ENCODE data around the gene TBC1D10B.
"Not testable (repeated sequence)": the region's sequence is repeated elsewhere in the genome, so short reads cannot be mapped to it uniquely, and the experiment has no call there.

TBC1D10B gene

DNA sequence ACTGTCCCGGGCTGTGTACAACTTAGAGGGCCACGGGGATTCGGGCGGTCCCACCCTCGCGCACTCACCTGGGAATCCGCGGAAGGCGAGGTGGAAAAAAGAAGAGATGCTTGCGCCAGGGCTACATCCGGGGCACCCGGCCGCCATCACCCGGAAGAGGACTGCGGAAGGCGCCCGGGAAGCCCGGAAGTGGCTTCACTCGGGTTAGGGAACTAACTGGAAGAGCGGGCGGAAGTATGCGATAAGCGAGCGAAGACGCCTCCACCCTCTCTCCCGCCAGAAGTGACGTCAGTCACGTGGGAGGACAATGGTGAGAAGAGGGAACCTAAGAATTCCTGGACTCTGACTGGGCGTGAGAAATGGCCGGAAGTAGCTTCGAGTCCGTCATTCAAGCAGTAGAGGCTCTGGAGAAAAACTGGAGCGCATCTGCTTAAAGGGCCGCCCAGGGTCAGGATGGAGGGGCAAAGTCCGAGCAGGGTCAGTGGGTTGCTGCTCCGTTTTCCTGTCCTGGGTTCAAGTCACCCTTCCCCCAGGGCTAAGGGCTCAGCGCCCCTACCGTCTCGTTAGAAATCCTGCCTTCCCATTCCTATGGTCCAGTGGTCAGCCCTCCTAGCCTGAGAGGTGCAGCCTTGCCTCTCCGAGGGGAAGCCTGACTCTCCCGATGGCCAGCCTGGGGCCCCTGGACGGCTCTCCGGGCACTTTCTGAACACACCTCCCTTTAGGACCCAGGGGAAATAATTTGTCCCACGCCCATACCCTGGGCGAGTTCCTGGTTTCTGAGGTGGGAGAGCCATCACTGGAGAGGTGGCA is 14.9 kb downstream of the TBC1D10B start, which contains the start of gene CD2BP2:
TSS of gene CD2BP2 (minus strand) at position 165 of the 810 bp plus-strand sequence. CDS start 627 bp downstream, outside the sequence.
- peak; percentile 79 to 88 for DNase-seq (ENCODE audit: low read depth in 2 of 2)

- no peak for DNase-seq (ENCODE audit: low read depth in 2 of 2)
Measured at GRCh38 chr16:30354423-30355143, 15.7 kb downstream of the TBC1D10B start.

GRCh38 chr16:30353438-30354129 is 16.7 kb downstream of the TBC1D10B start:
- no peak for DNase-seq (ENCODE audit: low read depth in 2 of 2)

DNA sequence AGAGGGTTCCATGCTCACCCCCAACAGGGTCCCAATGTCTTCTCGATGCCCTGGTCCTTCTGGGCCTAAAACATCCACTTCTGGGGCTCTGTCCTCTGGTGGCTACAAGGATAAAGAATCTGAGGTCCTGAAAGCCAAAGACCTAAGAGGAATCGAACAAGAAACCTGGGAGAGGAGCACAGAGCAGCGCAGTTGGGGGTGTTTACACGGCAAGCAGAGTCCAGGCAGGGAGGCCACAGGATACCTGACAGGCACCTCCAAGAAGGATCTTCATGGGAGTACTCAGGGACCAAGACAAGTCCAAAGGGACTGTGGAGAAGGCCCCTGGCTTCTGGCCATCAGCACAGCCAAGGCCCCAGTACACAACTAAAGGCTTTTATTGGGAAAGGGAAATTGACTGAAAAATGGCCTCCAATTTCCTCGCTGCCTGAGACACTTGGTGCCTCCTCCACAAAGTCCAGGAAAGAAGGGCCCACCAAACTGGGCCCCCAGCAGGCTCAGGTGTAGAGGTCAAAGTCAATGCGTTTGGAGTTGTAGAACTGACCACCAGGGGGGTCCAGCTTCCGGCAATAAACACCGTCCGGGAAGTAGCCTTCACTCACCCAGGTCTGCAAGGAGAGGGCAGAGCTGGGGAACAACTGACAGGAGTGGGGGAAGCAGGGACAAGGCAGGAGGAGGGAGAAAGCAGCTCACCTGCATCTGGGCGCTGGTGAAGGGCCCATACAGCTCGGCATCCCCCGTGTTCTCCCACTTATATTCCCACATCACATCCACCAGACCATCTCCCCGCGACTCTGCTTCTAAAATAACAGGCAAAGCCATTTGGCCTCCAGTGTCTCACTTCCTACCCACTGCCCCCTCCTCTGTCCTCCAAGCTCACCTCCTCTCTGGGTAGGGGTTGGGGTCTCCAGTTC is 17.5 kb downstream of the TBC1D10B start:
- no peak for DNase-seq (ENCODE audit: low read depth in 2 of 2)

DNA sequence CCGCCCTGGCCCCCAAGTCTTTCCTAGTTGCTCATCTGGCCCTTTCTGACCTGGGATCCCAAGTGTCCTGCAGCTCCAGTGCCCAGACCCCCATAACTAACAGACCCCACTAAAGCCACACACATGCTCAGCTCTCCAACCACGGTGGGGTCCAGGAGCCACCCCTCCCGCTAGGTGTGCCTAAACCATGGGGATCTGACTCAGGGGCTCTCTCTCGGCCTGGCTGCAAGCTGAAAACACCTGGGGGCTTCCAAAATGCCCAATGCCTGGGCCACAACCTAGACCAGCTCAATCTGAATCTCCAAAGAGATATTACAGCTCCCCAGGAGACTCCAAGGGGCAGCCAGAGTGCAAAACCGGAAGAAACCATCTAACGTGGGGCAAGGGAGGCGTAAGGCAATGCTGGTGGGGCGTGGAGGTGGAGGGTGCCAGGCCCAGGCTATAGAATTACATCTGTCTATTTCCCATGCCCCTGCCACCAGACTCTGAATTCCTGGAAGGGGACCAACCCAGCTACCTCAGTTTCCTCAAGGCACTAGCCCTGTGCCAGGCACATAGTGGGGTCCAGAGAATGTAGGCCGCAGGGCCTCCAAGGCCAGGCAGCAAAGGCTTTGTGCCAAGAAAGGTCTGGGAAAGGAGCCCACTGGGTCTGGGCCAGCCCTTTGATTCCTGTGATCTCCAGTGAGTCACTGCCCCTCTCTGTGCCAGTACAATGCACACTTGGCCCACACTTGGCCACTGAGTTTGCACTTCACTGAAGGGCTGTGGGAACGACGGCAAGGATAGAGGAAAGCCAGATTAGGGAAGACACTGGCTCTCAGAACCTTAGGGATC is 18.5 kb downstream of the TBC1D10B start:
- no peak for DNase-seq (ENCODE audit: low read depth in 2 of 2)

DNA sequence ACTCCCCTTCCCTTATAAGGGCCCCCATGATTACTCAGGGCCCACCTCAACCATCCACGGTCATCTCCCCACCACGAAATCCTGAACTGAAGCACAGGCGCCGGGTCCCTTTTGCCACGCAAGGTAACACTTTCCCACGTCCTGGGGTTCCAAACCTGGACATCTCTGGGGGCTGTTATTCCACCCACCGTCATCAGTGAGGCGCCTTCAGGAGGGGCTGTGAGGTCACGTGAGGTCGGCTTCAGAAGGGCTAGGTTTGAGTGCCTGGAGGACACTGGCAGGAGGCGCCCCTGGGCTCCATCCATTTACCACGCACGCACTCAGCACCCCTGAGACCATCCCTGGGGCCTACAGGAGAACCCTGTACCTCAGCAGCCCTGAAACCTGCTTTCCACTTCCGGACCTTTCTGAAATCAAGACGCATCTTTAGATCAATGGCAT is 19.3 kb downstream of the TBC1D10B start:
- DNase-seq (ENCODE audit: low read depth in 2 of 2): no peak

DNA sequence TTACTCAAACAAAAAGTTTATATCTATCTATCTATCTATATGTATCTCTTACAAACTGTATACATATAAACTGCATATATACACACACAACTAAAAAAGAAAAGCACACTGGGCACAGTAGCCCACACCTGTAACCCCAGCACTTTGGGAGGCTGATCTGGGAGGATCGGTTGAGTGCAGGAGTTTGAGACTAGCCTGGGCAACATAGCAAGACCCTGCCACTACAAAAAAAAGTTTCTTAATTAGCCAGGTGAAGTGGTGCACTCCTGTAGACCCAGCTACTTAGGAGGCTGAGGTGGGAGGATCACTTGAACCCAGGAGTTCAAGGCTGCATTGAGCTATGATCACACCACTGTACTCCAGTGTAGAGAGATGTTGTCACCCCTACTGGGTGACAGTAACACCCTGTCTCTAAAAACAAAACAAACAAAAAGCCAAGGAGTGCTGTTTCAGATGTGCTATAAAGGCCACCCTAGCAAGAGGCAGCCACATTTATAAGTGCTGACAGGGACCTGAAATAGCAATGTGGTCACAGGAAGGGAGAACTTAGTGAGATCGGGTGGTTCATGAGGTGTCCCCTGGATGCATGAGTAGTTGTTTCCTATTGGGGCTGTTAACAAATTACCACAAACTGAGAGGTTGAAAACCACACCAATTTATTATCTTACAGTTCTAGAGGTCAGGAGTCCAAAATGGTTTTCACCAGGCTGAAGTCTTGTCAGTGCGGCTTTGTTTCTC is 20.0 kb downstream of the TBC1D10B start:
- DNase-seq (ENCODE audit: low read depth in 2 of 2): no peak

- no peak for DNase-seq (ENCODE audit: low read depth in 2 of 2)
Measured at GRCh38 chr16:30349675-30350074, 20.6 kb downstream of the TBC1D10B start.

GRCh38 chr16:30348929-30349328 is 21.4 kb downstream of the TBC1D10B start:
- DNase-seq (ENCODE audit: low read depth in 2 of 2): no peak

DNA sequence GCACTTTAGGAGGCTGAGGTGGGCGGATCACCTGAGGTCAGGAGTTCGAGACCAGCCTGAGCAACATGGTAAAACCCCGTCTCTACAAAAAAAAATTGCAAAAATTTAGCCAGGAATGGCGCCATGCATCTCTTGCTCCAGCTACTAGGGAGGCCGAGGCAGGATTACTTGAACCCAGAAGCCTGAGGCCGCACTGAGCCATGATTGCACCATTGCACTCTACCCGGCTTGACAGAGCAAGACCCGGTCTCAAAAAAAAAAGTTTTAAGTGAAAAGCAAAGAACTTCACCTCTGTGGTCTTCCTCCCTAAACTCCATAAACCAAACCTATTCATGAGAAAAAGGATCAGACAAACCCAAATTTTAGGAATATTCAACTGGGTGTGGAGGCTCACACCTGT is 22.2 kb downstream of the TBC1D10B start:
- DNase-seq (ENCODE audit: low read depth in 2 of 2): no peak

- DNase-seq (ENCODE audit: low read depth in 2 of 2): no peak
Measured at GRCh38 chr16:30346286-30346685, 24.0 kb downstream of the TBC1D10B start.

DNA sequence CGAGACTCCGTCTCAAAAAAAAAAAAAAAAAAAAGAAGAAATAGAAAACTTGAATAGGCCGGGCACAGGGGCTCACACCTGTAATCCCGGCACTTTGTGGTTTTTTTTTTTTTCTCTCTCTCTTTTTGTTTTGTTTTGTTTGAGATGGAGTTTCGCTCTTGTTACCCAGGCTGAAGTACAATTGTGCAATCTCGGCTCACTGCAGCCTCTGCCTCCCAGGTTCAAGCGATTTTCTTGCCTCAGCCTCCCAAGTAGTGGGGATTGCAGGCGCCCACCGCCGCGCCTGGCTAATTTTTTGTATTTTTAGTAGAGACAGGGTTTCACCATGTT is 26.8 kb downstream of the TBC1D10B start:
- not testable (repeated sequence) for DNase-seq (ENCODE audit: low read depth in 2 of 2)

- no peak for DNase-seq (ENCODE audit: low read depth in 2 of 2)
Measured at GRCh38 chr16:30342751-30343490, 27.4 kb downstream of the TBC1D10B start.

DNA sequence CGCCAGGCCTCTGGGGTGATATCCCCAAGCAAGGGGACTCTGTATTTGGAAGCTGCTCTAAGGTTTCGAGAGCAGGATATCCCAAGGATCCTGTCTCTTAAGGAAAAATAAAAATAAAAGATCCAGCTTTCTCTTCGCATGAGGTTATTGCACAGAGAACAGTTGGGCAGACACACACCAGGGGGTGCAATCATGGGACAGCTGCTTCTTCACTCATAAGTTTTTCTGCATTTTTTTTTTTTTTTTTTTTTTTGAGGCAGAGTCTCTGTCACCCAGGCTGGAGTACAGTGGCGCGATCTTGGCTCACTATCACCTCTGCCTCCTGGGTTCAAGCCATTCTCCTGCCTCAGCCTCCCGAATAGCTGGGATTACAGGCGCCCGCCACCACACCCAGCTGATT is 28.3 kb downstream of the TBC1D10B start:
- DNase-seq (ENCODE audit: low read depth in 2 of 2): not testable (repeated sequence)

GRCh38 chr16:30340621-30341020 is 29.7 kb downstream of the TBC1D10B start:
- no peak for DNase-seq (ENCODE audit: low read depth in 2 of 2)

GRCh38 chr16:30338715-30339114 is 31.6 kb downstream of the TBC1D10B start:
- not testable (repeated sequence) for DNase-seq (ENCODE audit: low read depth in 2 of 2)

- DNase-seq (ENCODE audit: low read depth in 2 of 2): not testable (repeated sequence)
Measured at GRCh38 chr16:30337964-30338357, 32.3 kb downstream of the TBC1D10B start.

GRCh38 chr16:30335598-30336474 is 34.5 kb downstream of the TBC1D10B start:
- DNase-seq (ENCODE audit: low read depth in 2 of 2): no peak
